Ishikawa (cell line): ENCODE data around the gene YTHDF1.

Experiments used
- EP300 ChIP-seq: IDR thresholded peaks from 2 replicates; pipeline ENCODE4 v1.6.1; 2012; ENCODE audit warnings: borderline replicate concordance
- NFIC ChIP-seq: IDR thresholded peaks from 2 replicates; pipeline ENCODE4 v1.6.1; 2012
- YY1 ChIP-seq: IDR thresholded peaks from 2 replicates; pipeline ENCODE4 v1.6.1; 2012; ENCODE audit warnings: low read depth
- TF ChIP-seq, protein P1 (sequence below): IDR thresholded peaks from 2 replicates; pipeline ENCODE4 v1.6.1; 2012

DNA sequence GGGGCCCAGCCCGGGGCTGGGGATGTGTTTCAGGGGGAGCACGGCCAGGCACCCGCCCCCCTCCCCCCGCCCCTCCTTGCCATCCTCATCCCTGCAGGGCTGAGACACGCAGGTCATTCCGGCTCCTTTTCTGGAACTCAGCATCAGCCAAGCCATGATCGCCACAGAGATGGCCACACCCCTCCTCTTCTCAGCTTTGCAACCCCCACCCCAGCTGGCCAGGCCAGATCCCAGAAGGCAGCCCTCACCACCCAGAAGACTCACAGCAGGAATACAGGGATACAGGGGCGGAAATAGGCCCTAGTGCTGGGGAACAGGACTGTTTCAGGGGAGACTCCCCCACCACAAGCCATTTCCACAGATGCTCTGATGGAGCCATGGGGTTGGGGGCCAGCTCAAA lies 33.5 kb downstream of the YTHDF1 start:
- TF ChIP-seq EP300 (no peak), NFIC (no peak), YY1 (no peak)
- TF ChIP-seq, protein P1, sequence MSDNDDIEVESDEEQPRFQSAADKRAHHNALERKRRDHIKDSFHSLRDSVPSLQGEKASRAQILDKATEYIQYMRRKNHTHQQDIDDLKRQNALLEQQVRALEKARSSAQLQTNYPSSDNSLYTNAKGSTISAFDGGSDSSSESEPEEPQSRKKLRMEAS, result no peak
